ENCODE results near the gene WIPF1.

Gene WIPF1

DNA sequence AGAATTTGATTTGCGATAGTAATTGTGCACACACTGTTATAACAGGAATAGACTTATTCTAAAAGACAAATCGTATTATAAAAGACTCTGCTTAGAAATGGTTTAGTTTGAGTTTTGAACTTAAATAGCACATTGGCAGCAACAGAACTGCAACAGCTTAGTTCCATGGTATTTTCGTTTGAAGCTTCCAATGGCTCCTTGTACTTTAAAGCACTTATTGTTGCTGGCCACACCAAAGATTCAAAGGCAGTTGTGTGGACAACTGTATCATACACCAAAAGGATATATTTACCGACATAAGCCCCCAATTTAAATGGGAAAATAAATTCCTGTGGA, 627 bp downstream of the WIPF1 start:
- Histone ChIP-seq H3K79me2 (ENCODE audit: control insufficient read depth, low read length) (peaks cover 79% of the 10 kb centered on the region), H3K9me2 (replicated peaks; ENCODE audit: control insufficient read depth, low read length) (no peaks in the 10 kb centered on the region), H3K27me3 (ENCODE audit: control insufficient read depth, low read length) (no peaks in the 10 kb centered on the region), H3K9me3 (ENCODE audit: control insufficient read depth, insufficient read depth, low read length) (peaks cover 6% of the 10 kb centered on the region; the same call in 1 of the 2 replicates), H3K4me3 (ENCODE audit: low read length) (peak overlapping the region; percentile 81), H3K4me2 (ENCODE audit: low read length) (peak overlapping the region; percentile 67), H3F3A (ENCODE audit: control insufficient read depth, insufficient read depth) (peaks cover 47% of the 10 kb centered on the region), H3K27ac (ENCODE audit: low read depth, low read length) (peak overlapping the region; percentile 96), H3K36me3 (ENCODE audit: control insufficient read depth, low read length) (peaks cover 54% of the 10 kb centered on the region), H4K20me1 (ENCODE audit: control insufficient read depth, insufficient read depth, low read depth, low read length) (no peaks in the 10 kb centered on the region), H3K4me1 (ENCODE audit: control insufficient read depth, low read length) (peaks cover 63% of the 10 kb centered on the region)
- TF ChIP-seq, protein P1, sequence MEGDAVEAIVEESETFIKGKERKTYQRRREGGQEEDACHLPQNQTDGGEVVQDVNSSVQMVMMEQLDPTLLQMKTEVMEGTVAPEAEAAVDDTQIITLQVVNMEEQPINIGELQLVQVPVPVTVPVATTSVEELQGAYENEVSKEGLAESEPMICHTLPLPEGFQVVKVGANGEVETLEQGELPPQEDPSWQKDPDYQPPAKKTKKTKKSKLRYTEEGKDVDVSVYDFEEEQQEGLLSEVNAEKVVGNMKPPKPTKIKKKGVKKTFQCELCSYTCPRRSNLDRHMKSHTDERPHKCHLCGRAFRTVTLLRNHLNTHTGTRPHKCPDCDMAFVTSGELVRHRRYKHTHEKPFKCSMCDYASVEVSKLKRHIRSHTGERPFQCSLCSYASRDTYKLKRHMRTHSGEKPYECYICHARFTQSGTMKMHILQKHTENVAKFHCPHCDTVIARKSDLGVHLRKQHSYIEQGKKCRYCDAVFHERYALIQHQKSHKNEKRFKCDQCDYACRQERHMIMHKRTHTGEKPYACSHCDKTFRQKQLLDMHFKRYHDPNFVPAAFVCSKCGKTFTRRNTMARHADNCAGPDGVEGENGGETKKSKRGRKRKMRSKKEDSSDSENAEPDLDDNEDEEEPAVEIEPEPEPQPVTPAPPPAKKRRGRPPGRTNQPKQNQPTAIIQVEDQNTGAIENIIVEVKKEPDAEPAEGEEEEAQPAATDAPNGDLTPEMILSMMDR (IDR thresholded peaks at IDR 0.05; ENCODE audit: low read depth, low read length, poor library complexity, severe bottlenecking), result no peak
- no peak for TF ChIP-seq EZH2phosphoT487 (IDR thresholded peaks at IDR 0.05; ENCODE audit: borderline replicate concordance, low read length)

DNA sequence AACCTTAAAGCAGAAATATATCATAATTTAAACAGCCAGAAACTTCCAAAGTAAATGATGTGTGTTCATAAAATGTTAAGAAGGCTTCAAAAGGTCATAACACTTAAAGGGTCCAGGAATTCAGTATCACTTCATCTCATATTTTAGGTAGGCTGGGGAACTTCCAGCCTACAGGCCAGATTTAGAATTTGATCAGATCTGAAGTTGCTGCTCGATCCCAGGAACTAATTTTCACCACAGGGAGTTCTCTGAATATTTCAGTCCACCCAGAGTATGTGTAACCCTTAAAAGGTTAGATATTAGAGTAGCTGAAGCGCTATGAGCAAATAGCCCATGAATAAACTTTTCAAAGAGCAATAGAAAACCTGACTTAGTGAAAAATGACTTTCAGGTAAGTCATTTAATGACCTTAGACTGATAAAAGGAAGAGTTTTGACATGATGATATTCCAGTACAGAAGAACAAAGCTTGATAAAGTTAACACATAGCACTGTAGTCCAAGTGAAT, 1.7 kb downstream of the WIPF1 start:
- H4K20me1 ChIP-seq (ENCODE audit: control insufficient read depth, insufficient read depth, low read depth, low read length), result no peaks in the 10 kb centered on the region
- peak overlapping the region; percentile 96 for H3K27ac ChIP-seq (ENCODE audit: low read depth, low read length)
- H3F3A ChIP-seq (ENCODE audit: control insufficient read depth, insufficient read depth), result peaks cover 44% of the 10 kb centered on the region
- peaks cover 6% of the 10 kb centered on the region; the same call in 1 of the 2 replicates for H3K9me3 ChIP-seq (ENCODE audit: control insufficient read depth, insufficient read depth, low read length)
- no peaks in the 10 kb centered on the region for H3K27me3 ChIP-seq (ENCODE audit: control insufficient read depth, low read length)
- H3K4me1 ChIP-seq (ENCODE audit: control insufficient read depth, low read length), result peaks cover 63% of the 10 kb centered on the region
- peak overlapping the region; percentile 81 for H3K4me3 ChIP-seq (ENCODE audit: low read length)
- no peaks in the 10 kb centered on the region for H3K9me2 ChIP-seq (replicated peaks; ENCODE audit: control insufficient read depth, low read length)
- peaks cover 89% of the 10 kb centered on the region for H3K79me2 ChIP-seq (ENCODE audit: control insufficient read depth, low read length)
- peak overlapping the region; percentile 67 for H3K4me2 ChIP-seq (ENCODE audit: low read length)
- H3K36me3 ChIP-seq (ENCODE audit: control insufficient read depth, low read length), result peaks cover 64% of the 10 kb centered on the region
- TF ChIP-seq EZH2phosphoT487 (IDR thresholded peaks at IDR 0.05; ENCODE audit: borderline replicate concordance, low read length), result no peak
- TF ChIP-seq, protein P1 (IDR thresholded peaks at IDR 0.05; ENCODE audit: low read depth, low read length, poor library complexity, severe bottlenecking), result no peak

GRCh38 chr2:174595116-174595809, 2.3 kb downstream of the WIPF1 start:
- H3K4me1 ChIP-seq (ENCODE audit: control insufficient read depth, low read length), result peaks cover 63% of the 10 kb centered on the region
- peaks cover 96% of the 10 kb centered on the region for H3K79me2 ChIP-seq (ENCODE audit: control insufficient read depth, low read length)
- peak overlapping the region; percentile 96 for H3K27ac ChIP-seq (ENCODE audit: low read depth, low read length)
- peaks cover 68% of the 10 kb centered on the region for H3K36me3 ChIP-seq (ENCODE audit: control insufficient read depth, low read length)
- TF ChIP-seq, protein P1 (IDR thresholded peaks at IDR 0.05; ENCODE audit: low read depth, low read length, poor library complexity, severe bottlenecking), result no peak
- no peak for TF ChIP-seq EZH2phosphoT487 (IDR thresholded peaks at IDR 0.05; ENCODE audit: borderline replicate concordance, low read length)
- H3K9me3 ChIP-seq (ENCODE audit: control insufficient read depth, insufficient read depth, low read length), result peaks cover 2% of the 10 kb centered on the region; the same call in 1 of the 2 replicates
- peak overlapping the region; percentile 81 for H3K4me3 ChIP-seq (ENCODE audit: low read length)
- peaks cover 38% of the 10 kb centered on the region for H3F3A ChIP-seq (ENCODE audit: control insufficient read depth, insufficient read depth)
- H3K4me2 ChIP-seq (ENCODE audit: low read length), result peak overlapping the region; percentile 67
- H3K9me2 ChIP-seq (replicated peaks; ENCODE audit: control insufficient read depth, low read length), result no peaks in the 10 kb centered on the region
- no peaks in the 10 kb centered on the region for H3K27me3 ChIP-seq (ENCODE audit: control insufficient read depth, low read length)
- no peaks in the 10 kb centered on the region for H4K20me1 ChIP-seq (ENCODE audit: control insufficient read depth, insufficient read depth, low read depth, low read length)
